ES-I3 (cell line): ENCODE data around the gene LMLN.
"Not testable (repeated sequence)": the region's sequence is repeated elsewhere in the genome, so short reads cannot be mapped to it uniquely, and the experiment has no call there.

ENCODE experiments used
- H3K36me3 ChIP-seq: 2 replicates; pipeline ENCODE4 v1.6.1; 2013; ENCODE audit warnings: mild to moderate bottlenecking, low read length, control low read depth, moderate library complexity; ENCODE audit not compliant: insufficient read depth
- H3K4me1 ChIP-seq: 2 replicates; pipeline ENCODE4 v1.6.1; 2013; ENCODE audit warnings: mild to moderate bottlenecking, control low read depth, low read length; ENCODE audit not compliant: insufficient read depth
- H3K9ac ChIP-seq: 2 replicates; pipeline ENCODE4 v1.6.1; 2013; ENCODE audit warnings: low read depth, mild to moderate bottlenecking, low read length, moderate library complexity
- H3K9me3 ChIP-seq: 2 replicates; pipeline ENCODE4 v1.6.1; 2013; ENCODE audit warnings: mild to moderate bottlenecking, low read length, moderate library complexity; ENCODE audit not compliant: control insufficient read depth, insufficient read depth

LMLN gene

GRCh38 chr3:197959891-197960693 lies at the start of gene LMLN:
TSS of gene LMLN (plus strand) at chr3:197960217. CDS start at chr3:197960246, 29 bp downstream.
- Histone ChIP-seq H3K9ac (peak within 1 kb of the TSS; percentile 56), H3K36me3 (peaks cover 7% of the 10 kb centered on the region; the same call in 1 of the 2 replicates), H3K4me1 (no peaks in the 10 kb centered on the region), H3K9me3 (no peaks in the 10 kb centered on the region)

GRCh38 chr3:197912741-197913476 lies 47.1 kb upstream of the LMLN start:
- no peaks in the 10 kb centered on the region for H3K36me3 ChIP-seq
- H3K9ac ChIP-seq, result no peak overlapping the region

GRCh38 chr3:197913641-197914380 lies 46.2 kb upstream of the LMLN start:
- H3K9me3 ChIP-seq, result no peaks in the 10 kb centered on the region
- no peaks in the 10 kb centered on the region for H3K36me3 ChIP-seq
- no peak overlapping the region for H3K9ac ChIP-seq
- H3K4me1 ChIP-seq, result no peaks in the 10 kb centered on the region

More at GRCh38 chr3:197912741-197913476, 47.1 kb upstream of the LMLN start:
- H3K9me3 ChIP-seq, result no peaks in the 10 kb centered on the region
- H3K4me1 ChIP-seq, result no peaks in the 10 kb centered on the region

GRCh38 chr3:197921429-197922275 lies 38.4 kb upstream of the LMLN start:
- not testable (repeated sequence) for H3K9me3 ChIP-seq, H3K36me3 ChIP-seq, H3K9ac ChIP-seq, H3K4me1 ChIP-seq

DNA sequence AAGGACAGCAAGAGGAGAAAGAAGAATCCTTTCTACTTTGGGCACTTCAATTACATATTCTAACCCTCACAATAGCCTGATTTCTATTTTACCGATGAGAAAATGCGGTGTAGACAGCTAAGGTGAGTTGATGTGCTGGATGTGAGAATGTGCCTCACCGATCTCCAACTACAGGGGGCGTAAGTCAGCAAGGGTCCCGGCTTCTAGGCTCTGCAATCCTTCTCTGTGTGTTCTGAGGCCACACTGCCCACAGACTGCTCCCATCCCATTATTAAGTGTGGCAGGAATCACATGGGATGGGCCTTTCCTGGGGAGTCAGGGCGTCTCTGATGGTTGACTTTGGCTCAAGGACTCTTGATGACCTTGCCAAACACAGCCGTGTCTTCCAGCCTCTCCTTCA lies 33.6 kb upstream of the LMLN start:
- Histone ChIP-seq H3K9ac (no peak overlapping the region), H3K36me3 (no peaks in the 10 kb centered on the region), H3K9me3 (no peaks in the 10 kb centered on the region)

DNA sequence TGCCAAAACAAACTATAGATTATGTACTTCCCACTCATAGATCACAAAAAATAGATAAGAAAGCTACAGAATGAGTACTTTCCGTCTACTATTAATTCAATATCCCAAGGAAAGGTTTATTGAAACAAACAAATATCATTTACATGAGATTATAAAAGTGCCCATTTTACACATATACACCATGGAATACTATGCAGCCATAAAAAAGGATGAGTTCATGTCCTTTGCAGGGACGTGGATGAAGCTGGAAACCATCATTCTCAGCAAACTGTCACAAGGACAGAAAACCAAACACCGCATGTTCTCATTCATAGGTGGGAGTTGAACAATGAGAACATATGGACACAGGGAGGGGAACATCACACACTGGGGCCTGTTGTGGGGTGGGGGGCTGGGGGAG lies 32.4 kb upstream of the LMLN start:
- H3K4me1 ChIP-seq, H3K9ac ChIP-seq, H3K9me3 ChIP-seq, H3K36me3 ChIP-seq: not testable (repeated sequence)

More for the DNA sequence above, 33.6 kb upstream of the LMLN start:
- no peaks in the 10 kb centered on the region for H3K4me1 ChIP-seq

GRCh38 chr3:197936819-197937384 lies 23.1 kb upstream of the LMLN start:
- H3K4me1 ChIP-seq, result peaks cover 3% of the 10 kb centered on the region; the same call in 1 of the 2 replicates
- no peak overlapping the region; the same call in 1 of the 2 replicates for H3K9ac ChIP-seq
- no peaks in the 10 kb centered on the region for H3K36me3 ChIP-seq
- no peaks in the 10 kb centered on the region for H3K9me3 ChIP-seq

- Histone ChIP-seq H3K9ac (no peak overlapping the region), H3K9me3 (no peaks in the 10 kb centered on the region), H3K4me1 (peaks cover 3% of the 10 kb centered on the region; the same call in 1 of the 2 replicates), H3K36me3 (no peaks in the 10 kb centered on the region)
Measured at GRCh38 chr3:197940745-197941384, 19.2 kb upstream of the LMLN start.

GRCh38 chr3:197942956-197943556 lies 17.0 kb upstream of the LMLN start:
- H3K36me3 ChIP-seq, result no peaks in the 10 kb centered on the region
- no peaks in the 10 kb centered on the region for H3K9me3 ChIP-seq
- no peaks in the 10 kb centered on the region for H3K4me1 ChIP-seq
- H3K9ac ChIP-seq, result no peak overlapping the region

DNA sequence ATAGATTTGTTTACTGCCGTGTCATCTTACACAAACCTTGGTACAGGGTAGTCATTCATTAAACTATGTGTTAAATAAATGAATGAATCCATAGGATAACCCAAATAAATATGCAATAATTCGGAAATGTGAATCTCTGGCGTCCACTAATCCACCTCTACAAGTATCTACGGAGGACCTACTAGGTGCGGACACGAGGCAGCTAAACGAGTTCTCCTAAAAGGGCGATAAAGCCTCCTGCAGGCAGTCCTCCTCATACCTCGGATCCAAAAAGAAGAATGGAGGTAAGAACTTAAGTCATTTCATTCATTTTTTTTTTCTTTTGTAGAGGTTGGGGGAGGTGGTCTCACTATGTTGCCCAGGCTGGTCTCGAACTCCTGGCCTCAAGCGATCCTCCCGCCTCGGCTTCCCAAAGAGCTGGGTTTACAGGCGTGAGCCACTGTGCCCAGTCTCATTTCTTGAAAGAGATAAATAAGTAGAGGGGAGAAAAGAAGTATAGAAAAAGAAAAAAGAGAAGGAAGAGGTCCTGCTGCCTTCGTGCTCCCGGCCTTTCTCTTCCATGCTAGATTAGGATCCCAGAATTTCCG lies 10.7 kb upstream of the LMLN start:
- Histone ChIP-seq H3K4me1 (no peaks in the 10 kb centered on the region), H3K9ac (peak overlapping the region; percentile 86), H3K9me3 (no peaks in the 10 kb centered on the region), H3K36me3 (peaks cover 31% of the 10 kb centered on the region)

DNA sequence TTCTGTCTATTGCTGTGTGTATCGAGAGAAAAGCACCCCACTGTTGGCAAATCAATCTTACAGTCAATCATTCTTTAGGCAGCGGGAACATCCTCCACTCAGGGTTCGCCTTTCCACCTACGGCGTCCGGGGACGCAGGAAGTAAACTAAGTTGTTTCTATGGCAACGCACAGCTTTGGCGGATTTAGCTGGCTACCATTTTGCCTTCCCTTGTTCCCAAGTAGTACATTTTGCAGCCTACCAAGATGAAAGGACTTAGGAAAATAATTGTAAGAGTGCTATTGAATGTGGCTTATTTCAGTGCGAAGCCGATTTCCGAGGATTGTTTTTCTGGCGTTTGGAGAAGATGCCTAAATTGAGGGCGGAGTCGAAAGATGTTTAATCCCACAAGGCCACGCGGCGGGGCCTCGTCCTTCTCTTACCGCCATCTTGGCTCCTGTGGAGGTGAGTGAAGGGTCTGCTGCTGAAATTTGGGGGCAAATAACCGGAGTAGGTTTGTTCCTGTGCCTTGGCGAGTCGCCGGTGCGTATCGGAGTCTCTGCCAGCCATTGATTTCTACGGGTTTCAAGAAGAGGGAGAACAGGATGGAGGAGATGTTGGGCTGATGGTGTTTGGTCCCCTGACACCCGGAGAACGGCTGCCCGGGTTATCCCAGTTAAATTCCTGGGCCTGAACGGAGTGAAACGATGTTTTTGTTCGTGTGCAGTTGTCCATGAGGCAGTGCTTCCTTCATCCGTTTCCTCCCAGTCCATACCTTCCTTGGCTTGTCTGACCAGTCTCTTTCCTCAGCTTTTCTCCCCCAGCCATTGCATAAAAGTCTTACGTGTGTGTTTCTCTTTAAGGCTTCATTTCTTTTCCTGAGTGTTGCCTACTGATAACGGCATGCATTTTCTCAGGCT lies 10.0 kb upstream of the LMLN start, which contains the start of gene RPL35A:
TSS of gene RPL35A (plus strand) at position 413 of the 899 bp plus-strand sequence. CDS start 778 bp downstream, outside the sequence.
- Histone ChIP-seq H3K9ac (peak within 1 kb of the TSS; percentile 86), H3K4me1 (no peaks in the 10 kb centered on the region), H3K36me3 (peaks cover 38% of the 10 kb centered on the region), H3K9me3 (no peaks in the 10 kb centered on the region)

DNA sequence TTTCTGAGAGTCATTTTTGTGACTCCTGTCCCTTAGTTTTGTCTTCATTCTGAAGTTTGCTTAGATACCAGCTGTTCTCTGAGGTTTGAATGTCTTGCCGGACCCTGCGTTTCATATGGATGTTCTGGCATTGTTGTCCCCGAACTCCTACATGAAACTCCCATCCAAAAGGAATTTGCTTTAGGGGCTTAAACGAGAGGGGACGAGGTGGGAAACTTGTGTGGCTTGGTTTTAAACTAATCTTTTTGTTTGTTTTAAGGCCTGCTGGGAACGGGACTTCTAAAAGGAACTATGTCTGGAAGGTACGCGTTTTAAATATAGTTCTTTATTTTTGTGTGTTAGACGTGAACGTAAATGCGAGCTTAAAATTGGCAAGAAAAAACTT lies 9.3 kb upstream of the LMLN start:
- peaks cover 43% of the 10 kb centered on the region for H3K36me3 ChIP-seq
- H3K9me3 ChIP-seq, result no peaks in the 10 kb centered on the region
- no peaks in the 10 kb centered on the region for H3K4me1 ChIP-seq
- H3K9ac ChIP-seq, result peak overlapping the region; percentile 86
